Fibroblast of villous mesenchyme (primary cell): Measurements from ENCODE around the gene ANP32B. TPM values are rescaled to one million over a fixed set of nuclear protein-coding genes. Genes with fewer than 3 reads are reported as not detected.

ENCODE experiments used
- DNase-seq: peaks from one replicate; pipeline ENCODE4 v3.0.0-alpha.2; 2010; ENCODE audit warnings: low read depth
- H3K4me3 ChIP-seq: 2 replicates; pipeline ENCODE4 v1.5.1; 2011; ENCODE audit warnings: low read depth, mild to moderate bottlenecking, low read length
- CTCF ChIP-seq: IDR thresholded peaks from 2 replicates; pipeline ENCODE4 v1.5.1; 2012; ENCODE audit warnings: low read depth, mild to moderate bottlenecking, low read length; ENCODE audit not compliant: insufficient read depth
- total RNA-seq: library from RNA; depleted of rRNA; stranded (reverse); fragments of >200 nt; gene quantifications from 2 replicates; pipeline ENCODE4 v1.2.3, GENCODE V29; 2012

The ANP32B gene
- total RNA-seq, 1 donor, result 9.9 TPM

- no peak for TF ChIP-seq CTCF
- no peak overlapping the region for H3K4me3 ChIP-seq
- DNase-seq, result no peak
These were observed 56.5 kb downstream of the ANP32B start for GRCh38 chr9:98039607-98040017.

- H3K4me3 ChIP-seq, result no peak overlapping the region
- no peak for TF ChIP-seq CTCF
- DNase-seq, result no peak
These were observed 57.1 kb downstream of the ANP32B start for GRCh38 chr9:98040212-98040611.

GRCh38 chr9:98043915-98044314 lies 60.8 kb downstream of the ANP32B start:
- H3K4me3 ChIP-seq, result no peak overlapping the region
- no peak for DNase-seq
- TF ChIP-seq CTCF, result no peak

- no peak for TF ChIP-seq CTCF
- H3K4me3 ChIP-seq, result no peak overlapping the region
- no peak for DNase-seq
These were observed 62.4 kb downstream of the ANP32B start for GRCh38 chr9:98045234-98046179.

- no peak for TF ChIP-seq CTCF
- no peak for DNase-seq
- H3K4me3 ChIP-seq, result no peak overlapping the region
These were observed 63.0 kb downstream of the ANP32B start for GRCh38 chr9:98046180-98046543.

GRCh38 chr9:98047002-98047401 lies 63.9 kb downstream of the ANP32B start:
- TF ChIP-seq CTCF, result no peak

More at GRCh38 chr9:98047002-98047401, 63.9 kb downstream of the ANP32B start:
- DNase-seq, result no peak
- no peak overlapping the region for H3K4me3 ChIP-seq
